OCI-LY3 (cell line): ENCODE measurements around the gene MEP1B.

ENCODE experiments used
- H2AFZ ChIP-seq: fragments of 200-600, 300-600 bp; shearing (Covaris generic); 2 replicates; pipeline ENCODE4 v1.6.0; 2014; ENCODE audit warnings: antibody characterized with exemption, low read depth, low read length
- H3K27ac ChIP-seq: fragments of 200-600, 300-600 bp; sonication (generic); 2 replicates; pipeline ENCODE4 v1.5.1; 2014; ENCODE audit warnings: mild to moderate bottlenecking, low read length, moderate library complexity, mixed read lengths
- H3K27me3 ChIP-seq: fragments of 200-600, 300-600 bp; sonication (generic); 2 replicates; pipeline ENCODE4 v1.6.1; 2014; ENCODE audit warnings: low read depth, low read length, mixed read lengths
- H3K36me3 ChIP-seq: fragments of 200-600, 300-600 bp; sonication (generic); replicated peaks from 2 replicates; pipeline ENCODE3; 2014; ENCODE audit warnings: low read depth, low read length, mixed read lengths
- H3K4me1 ChIP-seq: fragments of 300-600, 200-600 bp; sonication (generic); 2 replicates; pipeline ENCODE4 v1.6.1; 2014; ENCODE audit warnings: low read length, mixed read lengths
- H3K4me2 ChIP-seq: fragments of 200-600, 300-600 bp; sonication (generic); 2 replicates; pipeline ENCODE4 v1.6.1; 2014; ENCODE audit warnings: low read length, mixed read lengths
- H3K4me3 ChIP-seq: fragments of 300-600, 200-600 bp; sonication (generic); 2 replicates; pipeline ENCODE4 v1.5.1; 2014; ENCODE audit warnings: antibody characterized with exemption, mild to moderate bottlenecking, low read length, moderate library complexity
- H3K79me2 ChIP-seq: fragments of 300-600, 200-600 bp; shearing (Covaris generic); 2 replicates; pipeline ENCODE4 v1.6.1; 2014; ENCODE audit warnings: mild to moderate bottlenecking, low read length, mixed read lengths
- H3K9ac ChIP-seq: fragments of 300-600, 200-600 bp; shearing (Covaris generic); 2 replicates; pipeline ENCODE4 v1.6.0; 2014; ENCODE audit warnings: mild to moderate bottlenecking, low read length, moderate library complexity
- H3K9me3 ChIP-seq: fragments of 200-600, 300-600 bp; shearing (Covaris generic); 2 replicates; pipeline ENCODE4 v1.6.1; 2014; ENCODE audit warnings: low read length, mixed read lengths; ENCODE audit not compliant: insufficient read depth
- H4K20me1 ChIP-seq: fragments of 200-600, 300-600 bp; sonication (generic); 2 replicates; pipeline ENCODE4 v1.6.1; 2016; ENCODE audit warnings: low read length, mixed read lengths; ENCODE audit not compliant: insufficient read depth
- EZH2phosphoT487 ChIP-seq: fragments of 200-600 bp; shearing (Covaris generic); IDR thresholded peaks from 2 replicates; pipeline ENCODE4 v1.6.1; 2018; ENCODE audit warnings: antibody characterized with exemption, mixed run types, low read depth
- TF ChIP-seq, protein P1 (sequence below): fragments of 200-600, 300-600 bp; sonication (generic); IDR thresholded peaks from 2 replicates; pipeline ENCODE4 v1.5.1; 2014; ENCODE audit warnings: antibody characterized with exemption, low read length, low read depth

Gene MEP1B

DNA sequence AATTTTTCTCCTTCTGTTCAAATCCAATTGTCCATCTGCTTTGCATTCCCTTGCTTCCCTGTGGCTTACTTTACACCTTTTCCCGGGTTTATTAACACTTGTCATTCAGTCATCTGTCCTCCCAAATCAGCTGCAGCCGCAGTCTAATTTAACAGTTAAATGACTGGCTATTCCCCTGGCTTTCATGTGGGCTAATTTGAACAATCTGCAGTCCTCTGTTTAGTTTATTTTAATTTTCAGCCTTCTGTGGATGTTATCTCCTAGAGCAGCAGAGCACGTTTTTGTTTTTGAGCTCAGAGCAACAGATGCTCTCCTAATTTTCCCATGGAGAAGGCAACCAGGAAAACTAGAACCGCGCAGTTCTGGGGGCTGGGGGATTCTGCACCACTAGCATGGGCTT is 55.0 kb downstream of the MEP1B start:
- Histone ChIP-seq H2AFZ (no peak overlapping the region), H3K9me3 (no peaks in the 10 kb centered on the region), H3K79me2 (no peaks in the 10 kb centered on the region), H4K20me1 (no peaks in the 10 kb centered on the region), H3K4me3 (no peak overlapping the region), H3K4me2 (no peak overlapping the region), H3K27me3 (peaks cover 3% of the 10 kb centered on the region), H3K9ac (no peak overlapping the region), H3K36me3 (no peaks in the 10 kb centered on the region), H3K4me1 (no peaks in the 10 kb centered on the region), H3K27ac (no peak overlapping the region)
- TF ChIP-seq EZH2phosphoT487, result no peak
- TF ChIP-seq, protein P1, sequence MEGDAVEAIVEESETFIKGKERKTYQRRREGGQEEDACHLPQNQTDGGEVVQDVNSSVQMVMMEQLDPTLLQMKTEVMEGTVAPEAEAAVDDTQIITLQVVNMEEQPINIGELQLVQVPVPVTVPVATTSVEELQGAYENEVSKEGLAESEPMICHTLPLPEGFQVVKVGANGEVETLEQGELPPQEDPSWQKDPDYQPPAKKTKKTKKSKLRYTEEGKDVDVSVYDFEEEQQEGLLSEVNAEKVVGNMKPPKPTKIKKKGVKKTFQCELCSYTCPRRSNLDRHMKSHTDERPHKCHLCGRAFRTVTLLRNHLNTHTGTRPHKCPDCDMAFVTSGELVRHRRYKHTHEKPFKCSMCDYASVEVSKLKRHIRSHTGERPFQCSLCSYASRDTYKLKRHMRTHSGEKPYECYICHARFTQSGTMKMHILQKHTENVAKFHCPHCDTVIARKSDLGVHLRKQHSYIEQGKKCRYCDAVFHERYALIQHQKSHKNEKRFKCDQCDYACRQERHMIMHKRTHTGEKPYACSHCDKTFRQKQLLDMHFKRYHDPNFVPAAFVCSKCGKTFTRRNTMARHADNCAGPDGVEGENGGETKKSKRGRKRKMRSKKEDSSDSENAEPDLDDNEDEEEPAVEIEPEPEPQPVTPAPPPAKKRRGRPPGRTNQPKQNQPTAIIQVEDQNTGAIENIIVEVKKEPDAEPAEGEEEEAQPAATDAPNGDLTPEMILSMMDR, result no peak

GRCh38 chr18:32249147-32249929 is 59.5 kb downstream of the MEP1B start:
- no peak overlapping the region for H3K4me2 ChIP-seq

DNA sequence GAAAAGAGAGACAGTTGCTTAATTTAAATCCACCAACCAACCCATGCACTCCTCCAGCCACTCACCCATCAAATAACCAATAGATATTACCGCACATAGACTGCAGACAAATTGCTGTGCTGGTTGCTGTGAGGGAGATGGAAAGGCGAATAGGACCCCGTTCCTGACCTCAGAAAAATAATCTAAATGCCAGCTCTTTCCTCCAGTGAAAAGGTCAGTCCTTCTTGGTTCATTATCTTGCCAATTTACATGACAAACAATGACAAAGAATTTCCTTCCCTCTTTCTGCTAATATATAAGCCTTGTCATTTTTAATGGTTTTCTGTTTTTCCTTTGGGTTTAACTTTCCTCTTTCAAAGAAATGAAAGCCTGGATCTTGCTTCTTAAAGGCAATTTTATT is 61.6 kb downstream of the MEP1B start:
- Histone ChIP-seq H3K4me3 (no peak overlapping the region), H3K27me3 (no peaks in the 10 kb centered on the region; the same call in 1 of the 2 replicates), H3K4me1 (no peaks in the 10 kb centered on the region), H4K20me1 (no peaks in the 10 kb centered on the region), H3K9me3 (no peaks in the 10 kb centered on the region), H2AFZ (no peak overlapping the region), H3K9ac (no peak overlapping the region), H3K36me3 (no peaks in the 10 kb centered on the region), H3K27ac (no peak overlapping the region), H3K79me2 (no peaks in the 10 kb centered on the region), H3K4me2 (no peak overlapping the region)
- TF ChIP-seq, protein P1, result no peak
- TF ChIP-seq EZH2phosphoT487, result no peak

More at GRCh38 chr18:32249147-32249929, 59.5 kb downstream of the MEP1B start:
- H3K27me3 ChIP-seq, result peaks cover 3% of the 10 kb centered on the region
- no peak overlapping the region for H3K27ac ChIP-seq
- H3K4me3 ChIP-seq, result no peak overlapping the region
- TF ChIP-seq EZH2phosphoT487, result no peak
- TF ChIP-seq, protein P1, result no peak
- H3K9ac ChIP-seq, result no peak overlapping the region
- H3K36me3 ChIP-seq, result no peaks in the 10 kb centered on the region
- no peaks in the 10 kb centered on the region for H4K20me1 ChIP-seq
- no peaks in the 10 kb centered on the region for H3K9me3 ChIP-seq
- no peaks in the 10 kb centered on the region for H3K4me1 ChIP-seq
- H3K79me2 ChIP-seq, result no peaks in the 10 kb centered on the region
- no peak overlapping the region for H2AFZ ChIP-seq

DNA sequence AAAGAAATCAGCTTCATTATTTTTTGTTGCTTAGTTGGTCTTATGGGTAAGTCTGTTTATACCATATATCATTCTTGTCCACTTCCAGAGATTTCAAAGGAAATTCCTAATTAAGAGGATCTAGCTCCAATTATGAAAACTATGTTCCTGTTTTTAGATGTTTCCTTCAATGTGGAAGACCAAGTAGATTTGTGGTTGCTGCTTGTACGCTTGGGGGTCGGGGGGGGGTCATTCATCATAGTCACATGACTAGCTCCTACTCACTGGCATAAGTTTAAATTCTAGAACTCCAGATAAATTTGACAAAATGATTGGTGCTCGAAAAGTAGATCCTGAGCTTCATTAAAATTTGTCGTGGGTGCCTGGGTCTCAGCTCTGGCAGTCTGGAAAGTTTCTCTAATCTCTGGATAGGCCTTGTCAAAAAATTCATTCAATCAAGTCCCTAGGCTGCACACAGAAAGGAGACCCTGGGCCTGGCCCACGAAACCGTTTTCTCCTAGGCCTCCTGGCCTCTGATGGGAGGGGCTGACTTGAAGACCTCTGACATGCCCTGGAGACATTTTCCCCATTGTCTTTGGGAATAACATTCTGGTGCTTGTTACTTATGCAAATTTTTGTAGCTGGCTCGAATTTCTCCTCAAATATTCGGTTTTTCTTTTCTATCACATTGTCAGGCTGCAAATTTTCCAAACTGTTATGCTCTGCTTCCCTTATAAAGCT is 62.5 kb downstream of the MEP1B start:
- Histone ChIP-seq H3K9ac (no peak overlapping the region), H4K20me1 (no peaks in the 10 kb centered on the region), H3K4me3 (no peak overlapping the region), H3K27me3 (no peaks in the 10 kb centered on the region; the same call in 1 of the 2 replicates), H3K27ac (no peak overlapping the region), H3K79me2 (no peaks in the 10 kb centered on the region), H3K9me3 (no peaks in the 10 kb centered on the region), H3K4me1 (peaks cover 3% of the 10 kb centered on the region), H2AFZ (no peak overlapping the region), H3K4me2 (no peak overlapping the region), H3K36me3 (no peaks in the 10 kb centered on the region)
- TF ChIP-seq EZH2phosphoT487, result no peak
- TF ChIP-seq, protein P1, result no peak
